A549 (cell line): Measurements from ENCODE around the gene KIAA0408. TPM values are rescaled to one million over a fixed set of nuclear protein-coding genes. Genes with fewer than 3 reads are reported as not detected.
"Not testable (repeated sequence)": the region's sequence is repeated elsewhere in the genome, so short reads cannot be mapped to it uniquely, and the experiment has no call there.

ENCODE experiments used
- ATAC-seq, 2 experiments: fragments of 200-7000 bp in 1 of 2; fragments of >200 bp in 1 of 2; cut with Nextera tagmentation in 1 of 2; cut with Tn5 transposase in 1 of 2; 3 replicates each; pipeline versions ENCODE4 v1.8.0 to v1.9.1; 2018 to 2020; ENCODE audit warnings: mild to moderate bottlenecking in 1 of 2, moderate library complexity in 1 of 2
- CTCF ChIA-PET: fragments of 300-600 bp; sonication (Branson Sonifier 250); formaldehyde crosslinking; extraction: SDS; loops from one replicate; lab custom pipeline; 2021; ENCODE audit warnings: antibody characterized with exemption, inconsistent platforms; lab: Yijun Ruan, JAX
- POLR2A ChIA-PET: fragments of 350-600 bp; formaldehyde crosslinking; extraction: SDS; loops from one replicate; lab custom pipeline; 2021; ENCODE audit warnings: antibody characterized with exemption, inconsistent platforms; lab: Yijun Ruan, JAX
- DNase-seq, 2 experiments: peaks; one replicate each; pipeline versions ENCODE4 v3.0.0 to v3.0.0-alpha.2; 2011 to 2016; ENCODE audit warnings: low read depth in 1 of 2, low spot score in 1 of 2
- FAIRE-seq: peaks from 2 replicates; lab custom pipeline; 2011; peaks lifted over from hg19 to GRCh38; lab: Jason Lieb, UNC
- H3K27ac ChIP-seq, 2 experiments: fragments of >200 bp; sonication (Bioruptor Twin); formaldehyde crosslinking; 3 replicates each; pipeline ENCODE4 v1.5.1; 2016 to 2017
- H3K4me1 ChIP-seq: fragments of >200 bp; sonication (Bioruptor Twin); formaldehyde crosslinking; 3 replicates; pipeline ENCODE4 v1.6.1; 2016
- H3K4me2 ChIP-seq: fragments of >200 bp; sonication (Bioruptor Twin); formaldehyde crosslinking; 3 replicates; pipeline ENCODE4 v1.6.1; 2016
- H3K4me3 ChIP-seq: fragments of >200 bp; sonication (Bioruptor Twin); formaldehyde crosslinking; 3 replicates; pipeline ENCODE4 v1.5.1; 2016
- H3K9me3 ChIP-seq: fragments of >200 bp; sonication (Bioruptor Twin); formaldehyde crosslinking; 3 replicates; pipeline ENCODE4 v1.6.1; 2016
- CEBPB ChIP-seq, 2 experiments: fragments of >200 bp in 1 of 2; sonication (Bioruptor Twin) in 1 of 2; formaldehyde crosslinking in 1 of 2; IDR thresholded peaks; 2 replicates each; pipeline ENCODE4 v1.6.1; 2012 to 2016
- CHD2 ChIP-seq: fragments of 150-350 bp; IDR thresholded peaks from 2 replicates; pipeline ENCODE4 v1.6.1; 2014; ENCODE audit warnings: low read length; ENCODE audit not compliant: partially characterized antibody
- EP300 ChIP-seq, 2 experiments: fragments of >200 bp; sonication (Bioruptor Twin); formaldehyde crosslinking; IDR thresholded peaks; 2 replicates in 1 of 2; 3 replicates in 1 of 2; pipeline ENCODE4 v1.6.1; 2016 to 2017
- FOSL2 ChIP-seq, 2 experiments: fragments of 450-650 bp in 1 of 2; fragments of >200 bp in 1 of 2; sonication (Bioruptor Twin) in 1 of 2; formaldehyde crosslinking; IDR thresholded peaks; 2 replicates each; pipeline versions ENCODE4 v1.5.0 to v1.6.1; 2016 to 2020; ENCODE audit warnings: mild to moderate bottlenecking in 1 of 2, moderate library complexity in 1 of 2
- HOXB13 ChIP-seq: fragments of 250-450 bp; sonication (Bioruptor Pico); IDR thresholded peaks from 2 replicates; pipeline ENCODE4 v1.5.0; 2020; ENCODE audit warnings: low read depth, mild to moderate bottlenecking, moderate library complexity
- JUN ChIP-seq, 2 experiments: fragments of >200 bp; sonication (Bioruptor Twin); formaldehyde crosslinking; IDR thresholded peaks; 2 replicates in 1 of 2; 3 replicates in 1 of 2; pipeline ENCODE4 v1.6.1; 2016 to 2017
- JUNB ChIP-seq: fragments of >200 bp; sonication (Bioruptor Twin); formaldehyde crosslinking; IDR thresholded peaks from 2 replicates; pipeline ENCODE4 v1.6.1; 2016
- NFE2L2 ChIP-seq: fragments of 150-350 bp; conservative IDR thresholded peaks from 2 replicates; pipeline ENCODE4 v1.6.1; 2014; ENCODE audit warnings: low read length
- RCOR1 ChIP-seq: fragments of 150-350 bp; IDR thresholded peaks from 2 replicates; pipeline ENCODE4 v1.6.1; 2014; ENCODE audit warnings: antibody characterized with exemption, low read length, low read depth
- SMC3 ChIP-seq: fragments of >200 bp; sonication (Bioruptor Twin); formaldehyde crosslinking; IDR thresholded peaks from 3 replicates; pipeline ENCODE4 v1.6.1; 2018; ENCODE audit warnings: inconsistent platforms
- TFCP2L1 ChIP-seq: fragments of 250-450 bp; sonication (Bioruptor Pico); IDR thresholded peaks from 2 replicates; pipeline ENCODE4 v1.5.0; 2021; ENCODE audit warnings: mild to moderate bottlenecking
- TP53 ChIP-seq: fragments of 250-450 bp; sonication (Bioruptor Pico); IDR thresholded peaks from 2 replicates; pipeline ENCODE4 v1.5.0; 2021; ENCODE audit warnings: mild to moderate bottlenecking, moderate library complexity
- ZFP36 ChIP-seq: fragments of 450-650 bp; IDR thresholded peaks from 2 replicates; pipeline ENCODE4 v1.6.1; 2014; ENCODE audit warnings: borderline replicate concordance; ENCODE audit not compliant: partially characterized antibody
- WGBS: methylation state at CpG from one replicate; pipeline ENCODE4 v1.1.6; 2017; ENCODE audit errors: missing lambda C conversion rate; 5-methylcytosine and 5-hydroxymethylcytosine counted together
- polyA plus RNA-seq, 4 experiments: library from polyadenylated mRNA; depleted of rRNA in 3 of 4; stranded (reverse); fragments of >200 nt; fragmentation: RNase III in 1 of 4; extraction: RNeasy Plus Mini Kit Qiagen cat#74134 plus additional on column Dnase treatment in 1 of 4; gene quantifications; 2 replicates in 3 of 4; 3 replicates in 1 of 4; pipeline ENCODE4 v1.2.3, GENCODE V29; 2011 to 2017
- TF ChIP-seq, protein P1 (sequence below): fragments of >200 bp; sonication (Bioruptor Twin); formaldehyde crosslinking; IDR thresholded peaks from 2 replicates; pipeline ENCODE4 v1.6.1; 2016
- TF ChIP-seq, protein P2 (sequence below): fragments of >200 bp; sonication (Bioruptor Twin); formaldehyde crosslinking; IDR thresholded peaks from 3 replicates; pipeline ENCODE4 v1.6.1; 2016
- TF ChIP-seq, protein P3 (sequence below): fragments of 200-600 bp; sonication (generic); IDR thresholded peaks from 2 replicates; pipeline ENCODE4 v1.6.1; 2016; ENCODE audit warnings: antibody characterized with exemption, mild to moderate bottlenecking, moderate library complexity
- TF ChIP-seq, protein P4 (sequence below): fragments of 150-350 bp; IDR thresholded peaks from 2 replicates; pipeline ENCODE4 v1.6.1; 2014; ENCODE audit warnings: low read depth, mild to moderate bottlenecking, low read length

The KIAA0408 gene
- polyA plus RNA-seq, 2 of the 4 experiments (the other 2 are of a cell fraction) = 2.7 to 11.8 TPM

DNA sequence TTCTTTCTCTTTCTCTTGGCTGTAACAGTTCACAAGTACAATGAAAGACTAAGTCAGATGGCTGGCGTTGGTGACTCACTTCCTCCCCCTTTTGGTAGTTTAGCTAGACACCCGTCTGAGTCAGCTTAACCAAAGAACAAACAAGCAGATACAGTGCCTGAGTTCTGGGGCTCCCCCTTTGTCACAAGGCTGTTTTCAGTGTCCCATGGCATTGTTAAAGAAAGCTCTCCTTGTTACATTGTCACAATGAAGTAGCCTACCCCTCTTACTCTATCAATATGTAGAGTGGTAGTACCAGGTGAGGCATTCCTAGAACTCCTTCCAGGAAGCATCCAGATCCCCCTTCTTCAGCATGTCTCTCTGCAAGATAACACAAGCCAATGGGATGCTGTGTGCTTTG is 38.6 kb downstream of the KIAA0408 start (continued):
- peak in 1 of 2 experiments; percentile 17; a peak in 1 of 5 replicates for TF ChIP-seq JUN (IDR thresholded peaks at IDR 0.05)
- TF ChIP-seq TP53 (CRISPR knock-in tag) = no peak
- no peak for TF ChIP-seq TFCP2L1 (CRISPR knock-in tag)
- peak; percentile 59 for TF ChIP-seq FOSL2 (IDR thresholded peaks at IDR 0.05)
- peak; percentile 90 for TF ChIP-seq FOSL2 (CRISPR knock-in tag; IDR thresholded peaks at IDR 0.05)
- TF ChIP-seq CEBPB (IDR thresholded peaks at IDR 0.05) = no peak
- TF ChIP-seq HOXB13 (CRISPR knock-in tag) = no peak
- no peak for TF ChIP-seq RCOR1
- TF ChIP-seq, protein P1, sequence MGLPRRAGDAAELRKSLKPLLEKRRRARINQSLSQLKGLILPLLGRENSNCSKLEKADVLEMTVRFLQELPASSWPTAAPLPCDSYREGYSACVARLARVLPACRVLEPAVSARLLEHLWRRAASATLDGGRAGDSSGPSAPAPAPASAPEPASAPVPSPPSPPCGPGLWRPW = no peak
- TF ChIP-seq JUNB = peak; percentile 58
- TF ChIP-seq CHD2 = no peak
- peak; percentile 67 for TF ChIP-seq SMC3
- peak; percentile 31 for TF ChIP-seq ZFP36
- TF ChIP-seq NFE2L2 = no peak

DNA sequence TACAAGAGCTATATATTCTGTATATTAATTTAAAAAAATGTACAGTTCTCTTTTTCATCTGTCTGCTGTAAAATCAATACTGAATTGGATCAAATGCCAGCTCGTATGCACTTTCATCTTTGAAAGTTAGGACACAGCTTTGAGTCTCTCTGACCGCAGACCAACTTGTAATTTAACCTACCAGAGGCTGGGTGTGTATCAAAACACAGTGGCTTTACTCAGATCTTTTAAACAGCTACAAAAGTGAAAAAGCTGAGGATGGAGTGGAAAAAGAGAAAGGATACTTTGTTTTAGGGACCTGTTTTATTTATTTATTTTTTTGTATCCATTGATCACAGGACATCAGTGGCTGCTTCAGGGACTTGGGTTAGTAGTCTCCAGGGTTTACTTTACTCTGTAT is 44.1 kb downstream of the KIAA0408 start:
- Histone ChIP-seq H3K4me3 (no peak overlapping the region), H3K4me2 (no peak overlapping the region), H3K27ac (no peak overlapping the region), H3K4me1 (peaks cover 4% of the 10 kb centered on the region; the same call in 2 of the 3 replicates), H3K9me3 (no peaks in the 10 kb centered on the region)
- TF ChIP-seq JUNB (no peak), CHD2 (no peak), EP300 (IDR thresholded peaks at IDR 0.05) (no peak), NFE2L2 (no peak)
- TF ChIP-seq, protein P2, sequence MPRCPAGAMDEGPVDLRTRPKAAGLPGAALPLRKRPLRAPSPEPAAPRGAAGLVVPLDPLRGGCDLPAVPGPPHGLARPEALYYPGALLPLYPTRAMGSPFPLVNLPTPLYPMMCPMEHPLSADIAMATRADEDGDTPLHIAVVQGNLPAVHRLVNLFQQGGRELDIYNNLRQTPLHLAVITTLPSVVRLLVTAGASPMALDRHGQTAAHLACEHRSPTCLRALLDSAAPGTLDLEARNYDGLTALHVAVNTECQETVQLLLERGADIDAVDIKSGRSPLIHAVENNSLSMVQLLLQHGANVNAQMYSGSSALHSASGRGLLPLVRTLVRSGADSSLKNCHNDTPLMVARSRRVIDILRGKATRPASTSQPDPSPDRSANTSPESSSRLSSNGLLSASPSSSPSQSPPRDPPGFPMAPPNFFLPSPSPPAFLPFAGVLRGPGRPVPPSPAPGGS = no peak
- TF ChIP-seq, protein P3, sequence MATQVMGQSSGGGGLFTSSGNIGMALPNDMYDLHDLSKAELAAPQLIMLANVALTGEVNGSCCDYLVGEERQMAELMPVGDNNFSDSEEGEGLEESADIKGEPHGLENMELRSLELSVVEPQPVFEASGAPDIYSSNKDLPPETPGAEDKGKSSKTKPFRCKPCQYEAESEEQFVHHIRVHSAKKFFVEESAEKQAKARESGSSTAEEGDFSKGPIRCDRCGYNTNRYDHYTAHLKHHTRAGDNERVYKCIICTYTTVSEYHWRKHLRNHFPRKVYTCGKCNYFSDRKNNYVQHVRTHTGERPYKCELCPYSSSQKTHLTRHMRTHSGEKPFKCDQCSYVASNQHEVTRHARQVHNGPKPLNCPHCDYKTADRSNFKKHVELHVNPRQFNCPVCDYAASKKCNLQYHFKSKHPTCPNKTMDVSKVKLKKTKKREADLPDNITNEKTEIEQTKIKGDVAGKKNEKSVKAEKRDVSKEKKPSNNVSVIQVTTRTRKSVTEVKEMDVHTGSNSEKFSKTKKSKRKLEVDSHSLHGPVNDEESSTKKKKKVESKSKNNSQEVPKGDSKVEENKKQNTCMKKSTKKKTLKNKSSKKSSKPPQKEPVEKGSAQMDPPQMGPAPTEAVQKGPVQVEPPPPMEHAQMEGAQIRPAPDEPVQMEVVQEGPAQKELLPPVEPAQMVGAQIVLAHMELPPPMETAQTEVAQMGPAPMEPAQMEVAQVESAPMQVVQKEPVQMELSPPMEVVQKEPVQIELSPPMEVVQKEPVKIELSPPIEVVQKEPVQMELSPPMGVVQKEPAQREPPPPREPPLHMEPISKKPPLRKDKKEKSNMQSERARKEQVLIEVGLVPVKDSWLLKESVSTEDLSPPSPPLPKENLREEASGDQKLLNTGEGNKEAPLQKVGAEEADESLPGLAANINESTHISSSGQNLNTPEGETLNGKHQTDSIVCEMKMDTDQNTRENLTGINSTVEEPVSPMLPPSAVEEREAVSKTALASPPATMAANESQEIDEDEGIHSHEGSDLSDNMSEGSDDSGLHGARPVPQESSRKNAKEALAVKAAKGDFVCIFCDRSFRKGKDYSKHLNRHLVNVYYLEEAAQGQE = no peak
- TF ChIP-seq, protein P4, sequence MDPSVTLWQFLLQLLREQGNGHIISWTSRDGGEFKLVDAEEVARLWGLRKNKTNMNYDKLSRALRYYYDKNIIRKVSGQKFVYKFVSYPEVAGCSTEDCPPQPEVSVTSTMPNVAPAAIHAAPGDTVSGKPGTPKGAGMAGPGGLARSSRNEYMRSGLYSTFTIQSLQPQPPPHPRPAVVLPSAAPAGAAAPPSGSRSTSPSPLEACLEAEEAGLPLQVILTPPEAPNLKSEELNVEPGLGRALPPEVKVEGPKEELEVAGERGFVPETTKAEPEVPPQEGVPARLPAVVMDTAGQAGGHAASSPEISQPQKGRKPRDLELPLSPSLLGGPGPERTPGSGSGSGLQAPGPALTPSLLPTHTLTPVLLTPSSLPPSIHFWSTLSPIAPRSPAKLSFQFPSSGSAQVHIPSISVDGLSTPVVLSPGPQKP = no peak
- TF ChIP-seq, protein P1 = no peak
- FAIRE-seq (no peak), ATAC-seq (no peak), DNase-seq (no peak)
- CTCF ChIA-PET = interaction anchor here (1.0 kb wide), 1 partner anchor 113 kb away, joined by 3 read pairs; no protein-coding TSS in a partner anchor
- POLR2A ChIA-PET = no interaction called here
- 75% methylated on average over 2 of the region's 2 CpGs for WGBS

DNA sequence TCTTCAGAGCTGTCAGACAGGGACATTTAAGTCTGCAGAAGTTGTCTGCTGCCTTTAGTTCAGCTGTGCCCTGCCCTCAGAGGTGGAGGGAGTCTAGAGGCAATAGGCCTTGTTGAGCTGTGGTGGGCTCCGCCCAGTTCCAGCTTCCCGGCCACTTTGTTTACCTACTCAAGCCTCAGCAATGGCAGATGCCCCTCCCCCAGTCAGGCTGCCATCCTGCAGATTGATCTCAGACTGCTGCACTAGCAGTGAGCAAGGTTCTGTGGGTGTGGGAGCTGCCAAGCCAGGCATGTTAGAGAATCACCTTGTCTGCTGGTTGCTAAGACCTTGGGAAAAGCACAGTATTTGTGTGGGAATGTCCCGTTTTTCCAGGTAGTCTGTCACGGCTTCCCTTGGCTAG is 46.1 kb downstream of the KIAA0408 start:
- H3K4me3 ChIP-seq, POLR2A ChIA-PET, H3K27ac ChIP-seq, H3K4me1 ChIP-seq, DNase-seq, H3K4me2 ChIP-seq, ATAC-seq, H3K9me3 ChIP-seq, FAIRE-seq, CTCF ChIA-PET: not testable (repeated sequence)
- WGBS = 41% methylated on average over 4 of the region's 4 CpGs

DNA sequence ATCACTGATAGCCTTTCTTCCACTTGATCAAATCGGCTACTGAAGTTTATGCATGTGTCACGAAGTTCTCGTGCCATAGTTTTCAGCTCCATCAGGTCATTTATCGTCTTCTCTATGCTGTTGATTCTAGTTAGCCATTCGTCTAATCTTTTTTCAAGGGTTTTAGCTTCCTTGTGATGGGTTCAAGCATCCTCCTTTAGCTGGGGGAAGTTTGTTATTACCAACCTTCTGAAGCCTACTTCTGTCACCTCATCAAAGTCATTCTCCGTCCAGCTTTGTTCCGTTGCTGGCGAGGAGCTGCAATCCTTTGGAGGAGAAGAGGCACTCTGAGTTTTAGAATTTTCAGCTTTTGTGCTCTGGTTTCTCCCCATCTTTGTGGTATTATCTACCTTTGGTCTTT is 47.2 kb downstream of the KIAA0408 start:
- CTCF ChIA-PET, ATAC-seq, H3K4me2 ChIP-seq, FAIRE-seq, H3K9me3 ChIP-seq, H3K27ac ChIP-seq, POLR2A ChIA-PET, H3K4me3 ChIP-seq, H3K4me1 ChIP-seq, DNase-seq: not testable (repeated sequence)
- 92% methylated on average over 8 of the region's 8 CpGs for WGBS
